ENCODE data around the gene NCKAP5. TPM values are rescaled to one million over a fixed set of nuclear protein-coding genes. Genes with fewer than 3 reads are reported as not detected.

NCKAP5 gene
- total RNA-seq, 1 donor from 2014 or later: 0.46 TPM

DNA sequence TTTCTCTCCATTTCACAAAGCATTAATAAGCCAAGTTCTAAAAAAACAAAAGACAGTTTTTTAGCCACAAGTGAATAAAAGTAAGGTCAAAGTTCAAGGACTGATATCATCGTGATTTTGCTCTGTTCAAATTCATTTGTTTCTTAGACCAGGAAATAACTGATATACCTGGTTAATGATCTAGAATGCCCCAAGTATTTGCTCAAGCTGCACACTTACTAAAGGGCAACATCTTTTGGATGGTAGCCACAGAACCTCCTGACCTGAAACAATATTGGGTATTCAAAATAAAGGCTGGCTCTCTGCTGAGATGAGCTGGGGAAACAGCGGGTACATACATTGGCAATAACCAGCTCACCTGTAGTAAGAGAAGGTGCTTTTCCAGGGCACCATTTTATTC is 583.5 kb downstream of the NCKAP5 start:
- H3K4me3 Mint-ChIP-seq (ENCODE audit: unreplicated experiment): no peak overlapping the region
- H3K4me1 Mint-ChIP-seq (ENCODE audit: unreplicated experiment): no peaks in the 10 kb centered on the region
- no peaks in the 10 kb centered on the region for H3K27me3 Mint-ChIP-seq (ENCODE audit: unreplicated experiment)
- TF ChIP-seq CTCF (IDR thresholded peaks at IDR 0.05): no peak
- H3K36me3 Mint-ChIP-seq (ENCODE audit: unreplicated experiment): no peaks in the 10 kb centered on the region
- peaks cover 4% of the 10 kb centered on the region for H3K9me3 Mint-ChIP-seq (ENCODE audit: unreplicated experiment)
- no peak overlapping the region for H3K27ac Mint-ChIP-seq (ENCODE audit: unreplicated experiment)
- no peak for DNase-seq (ENCODE audit: extremely low spot score, unreplicated experiment)

GRCh38 chr2:132980304-132980703 is 588.0 kb downstream of the NCKAP5 start:
- H3K9me3 Mint-ChIP-seq (ENCODE audit: unreplicated experiment): peaks cover 10% of the 10 kb centered on the region
- H3K36me3 Mint-ChIP-seq (ENCODE audit: unreplicated experiment): no peaks in the 10 kb centered on the region
- H3K27me3 Mint-ChIP-seq (ENCODE audit: unreplicated experiment): no peaks in the 10 kb centered on the region
- no peak for TF ChIP-seq CTCF (IDR thresholded peaks at IDR 0.05)
- H3K4me3 Mint-ChIP-seq (ENCODE audit: unreplicated experiment): no peak overlapping the region
- H3K27ac Mint-ChIP-seq (ENCODE audit: unreplicated experiment): no peak overlapping the region
- DNase-seq (ENCODE audit: extremely low spot score, unreplicated experiment): no peak
- no peaks in the 10 kb centered on the region for H3K4me1 Mint-ChIP-seq (ENCODE audit: unreplicated experiment)

DNA sequence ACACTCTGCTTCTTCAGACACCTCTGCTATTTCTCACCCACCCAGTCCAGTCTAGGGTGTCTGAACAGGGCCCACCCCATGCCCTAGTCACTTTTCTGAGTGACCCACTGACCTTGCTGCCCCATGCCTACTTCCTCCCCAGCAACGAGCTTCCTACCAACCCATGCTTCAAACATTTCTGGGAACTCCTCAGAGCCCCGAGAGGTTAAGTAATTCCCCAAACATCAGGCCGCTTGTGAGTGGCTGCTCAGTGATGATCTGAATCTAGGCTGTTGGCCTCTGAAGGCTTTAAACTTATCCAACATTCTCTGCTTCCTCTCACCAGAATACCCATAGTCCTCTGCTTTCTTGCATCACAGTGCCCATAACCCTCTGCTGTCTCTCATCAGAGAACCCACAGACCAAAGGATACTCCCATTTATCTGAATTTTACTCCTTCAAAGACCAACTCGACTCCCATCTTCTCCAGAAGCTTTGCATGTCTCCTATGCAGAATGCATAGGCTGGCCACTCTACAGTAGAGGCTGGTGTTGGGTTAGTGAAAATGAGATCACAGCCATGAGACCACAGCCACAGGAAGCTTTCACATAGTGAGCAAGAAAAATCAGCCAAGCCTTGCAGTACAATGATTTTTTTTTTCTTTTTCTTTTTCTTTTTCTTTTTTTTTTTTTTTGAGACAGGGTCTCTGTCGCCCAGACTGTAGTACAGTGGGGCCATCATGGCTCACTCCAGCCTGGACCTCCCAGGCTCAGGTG is 588.7 kb downstream of the NCKAP5 start:
- no peaks in the 10 kb centered on the region for H3K36me3 Mint-ChIP-seq (ENCODE audit: unreplicated experiment)
- H3K27ac Mint-ChIP-seq (ENCODE audit: unreplicated experiment): no peak overlapping the region
- no peak overlapping the region for H3K4me3 Mint-ChIP-seq (ENCODE audit: unreplicated experiment)
- no peak for TF ChIP-seq CTCF (IDR thresholded peaks at IDR 0.05)
- H3K4me1 Mint-ChIP-seq (ENCODE audit: unreplicated experiment): no peaks in the 10 kb centered on the region
- peaks cover 10% of the 10 kb centered on the region for H3K9me3 Mint-ChIP-seq (ENCODE audit: unreplicated experiment)
- no peaks in the 10 kb centered on the region for H3K27me3 Mint-ChIP-seq (ENCODE audit: unreplicated experiment)
- DNase-seq (ENCODE audit: extremely low spot score, unreplicated experiment): no peak

DNA sequence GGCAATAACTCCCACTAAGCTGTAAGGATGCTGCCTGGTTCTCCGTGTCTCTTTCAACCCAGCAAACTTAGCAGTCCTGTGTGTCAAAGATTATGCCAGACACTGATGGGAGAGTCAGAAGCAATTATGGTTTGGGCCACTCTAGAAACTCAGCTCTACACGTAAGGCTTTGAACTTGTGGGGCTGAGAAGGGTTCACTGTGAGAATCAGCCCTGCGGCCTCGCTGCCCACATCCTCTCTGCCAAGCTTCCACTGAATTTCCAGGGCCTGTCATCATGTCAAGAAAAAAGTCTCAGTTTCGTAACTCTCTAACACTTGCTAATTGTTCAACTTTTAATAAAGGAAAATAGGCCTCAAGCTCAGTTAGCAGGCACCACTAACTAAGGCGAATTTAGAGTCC is 589.4 kb downstream of the NCKAP5 start:
- no peak for TF ChIP-seq CTCF (IDR thresholded peaks at IDR 0.05)
- Mint-ChIP-seq H3K4me3 (ENCODE audit: unreplicated experiment) (no peak overlapping the region), H3K27me3 (ENCODE audit: unreplicated experiment) (no peaks in the 10 kb centered on the region), H3K27ac (ENCODE audit: unreplicated experiment) (no peak overlapping the region), H3K36me3 (ENCODE audit: unreplicated experiment) (no peaks in the 10 kb centered on the region), H3K9me3 (ENCODE audit: unreplicated experiment) (peaks cover 10% of the 10 kb centered on the region), H3K4me1 (ENCODE audit: unreplicated experiment) (no peaks in the 10 kb centered on the region)
- DNase-seq (ENCODE audit: extremely low spot score, unreplicated experiment): no peak

- H3K9me3 Mint-ChIP-seq (ENCODE audit: unreplicated experiment): peaks cover 10% of the 10 kb centered on the region
- no peak for DNase-seq (ENCODE audit: extremely low spot score, unreplicated experiment)
Observed at GRCh38 chr2:132977812-132978529, 590.3 kb downstream of the NCKAP5 start.

More at GRCh38 chr2:132977812-132978529, 590.3 kb downstream of the NCKAP5 start:
- Mint-ChIP-seq H3K27ac (ENCODE audit: unreplicated experiment) (no peak overlapping the region), H3K4me3 (ENCODE audit: unreplicated experiment) (no peak overlapping the region), H3K4me1 (ENCODE audit: unreplicated experiment) (no peaks in the 10 kb centered on the region), H3K27me3 (ENCODE audit: unreplicated experiment) (no peaks in the 10 kb centered on the region), H3K36me3 (ENCODE audit: unreplicated experiment) (no peaks in the 10 kb centered on the region)
- no peak for TF ChIP-seq CTCF (IDR thresholded peaks at IDR 0.05)

Data from osteocyte (in vitro differentiated cells).